A549 (cell line): ENCODE measurements around the gene TIGIT. TPM values are rescaled to one million over a fixed set of nuclear protein-coding genes. Genes with fewer than 3 reads are reported as not detected.

ENCODE experiments used
- ATAC-seq, 2 experiments: fragments of 200-7000 bp in 1 of 2; fragments of >200 bp in 1 of 2; cut with Nextera tagmentation in 1 of 2; cut with Tn5 transposase in 1 of 2; 3 replicates each; pipeline versions ENCODE4 v1.8.0 to v1.9.1; 2018 to 2020; ENCODE audit warnings: mild to moderate bottlenecking in 1 of 2, moderate library complexity in 1 of 2
- CTCF ChIA-PET: fragments of 300-600 bp; sonication (Branson Sonifier 250); formaldehyde crosslinking; extraction: SDS; loops from one replicate; lab custom pipeline; 2021; ENCODE audit warnings: antibody characterized with exemption, inconsistent platforms; lab: Yijun Ruan, JAX
- POLR2A ChIA-PET: fragments of 350-600 bp; formaldehyde crosslinking; extraction: SDS; loops from one replicate; lab custom pipeline; 2021; ENCODE audit warnings: antibody characterized with exemption, inconsistent platforms; lab: Yijun Ruan, JAX
- DNase-seq, 2 experiments: peaks; one replicate each; pipeline versions ENCODE4 v3.0.0 to v3.0.0-alpha.2; 2011 to 2016; ENCODE audit warnings: low read depth in 1 of 2, low spot score in 1 of 2
- FAIRE-seq: peaks from 2 replicates; lab custom pipeline; 2011; peaks lifted over from hg19 to GRCh38; lab: Jason Lieb, UNC
- H3K27ac ChIP-seq, 2 experiments: fragments of >200 bp; sonication (Bioruptor Twin); formaldehyde crosslinking; 3 replicates each; pipeline ENCODE4 v1.5.1; 2016 to 2017
- H3K4me1 ChIP-seq: fragments of >200 bp; sonication (Bioruptor Twin); formaldehyde crosslinking; 3 replicates; pipeline ENCODE4 v1.6.1; 2016
- H3K4me2 ChIP-seq: fragments of >200 bp; sonication (Bioruptor Twin); formaldehyde crosslinking; 3 replicates; pipeline ENCODE4 v1.6.1; 2016
- H3K4me3 ChIP-seq: fragments of >200 bp; sonication (Bioruptor Twin); formaldehyde crosslinking; 3 replicates; pipeline ENCODE4 v1.5.1; 2016
- H3K9me3 ChIP-seq: fragments of >200 bp; sonication (Bioruptor Twin); formaldehyde crosslinking; 3 replicates; pipeline ENCODE4 v1.6.1; 2016
- CBX2 ChIP-seq: fragments of 200-600 bp; sonication (generic); IDR thresholded peaks from 2 replicates; pipeline ENCODE4 v1.6.1; 2016; ENCODE audit warnings: low read depth, mild to moderate bottlenecking, borderline replicate concordance
- CBX8 ChIP-seq: fragments of 200-600 bp; sonication (generic); IDR thresholded peaks from 2 replicates; pipeline ENCODE4 v1.6.1; 2016
- CEBPB ChIP-seq, 2 experiments: fragments of >200 bp in 1 of 2; sonication (Bioruptor Twin) in 1 of 2; formaldehyde crosslinking in 1 of 2; IDR thresholded peaks; 2 replicates each; pipeline ENCODE4 v1.6.1; 2012 to 2016
- CHD4 ChIP-seq: fragments of 200-600 bp; sonication (generic); IDR thresholded peaks from 2 replicates; pipeline ENCODE4 v1.6.1; 2016; ENCODE audit warnings: antibody characterized with exemption, mild to moderate bottlenecking, borderline replicate concordance
- EHF ChIP-seq: fragments of 250-450 bp; sonication (Bioruptor Pico); IDR thresholded peaks from 2 replicates; pipeline ENCODE4 v1.5.0; 2020; ENCODE audit warnings: mild to moderate bottlenecking
- EP300 ChIP-seq, 2 experiments: fragments of >200 bp; sonication (Bioruptor Twin); formaldehyde crosslinking; IDR thresholded peaks; 2 replicates in 1 of 2; 3 replicates in 1 of 2; pipeline ENCODE4 v1.6.1; 2016 to 2017
- FOSL2 ChIP-seq, 2 experiments: fragments of 450-650 bp in 1 of 2; fragments of >200 bp in 1 of 2; sonication (Bioruptor Twin) in 1 of 2; formaldehyde crosslinking; IDR thresholded peaks; 2 replicates each; pipeline versions ENCODE4 v1.5.0 to v1.6.1; 2016 to 2020; ENCODE audit warnings: mild to moderate bottlenecking in 1 of 2, moderate library complexity in 1 of 2
- HEYL ChIP-seq: fragments of 250-450 bp; sonication (Bioruptor Pico); IDR thresholded peaks from 2 replicates; pipeline ENCODE4 v1.8.0; 2021; ENCODE audit warnings: mild to moderate bottlenecking, moderate library complexity
- HOXB13 ChIP-seq: fragments of 250-450 bp; sonication (Bioruptor Pico); IDR thresholded peaks from 2 replicates; pipeline ENCODE4 v1.5.0; 2020; ENCODE audit warnings: low read depth, mild to moderate bottlenecking, moderate library complexity
- JUN ChIP-seq, 2 experiments: fragments of >200 bp; sonication (Bioruptor Twin); formaldehyde crosslinking; IDR thresholded peaks; 2 replicates in 1 of 2; 3 replicates in 1 of 2; pipeline ENCODE4 v1.6.1; 2016 to 2017
- MAFK ChIP-seq: fragments of 450-650 bp; IDR thresholded peaks from 2 replicates; pipeline ENCODE4 v1.6.1; 2014; ENCODE audit not compliant: partially characterized antibody
- MAZ ChIP-seq: fragments of 150-350 bp; IDR thresholded peaks from 2 replicates; pipeline ENCODE4 v1.6.1; 2014; ENCODE audit warnings: antibody characterized with exemption, low read depth, low read length, borderline replicate concordance
- MYC ChIP-seq: IDR thresholded peaks from 2 replicates; pipeline ENCODE4 v1.6.1; 2012; ENCODE audit warnings: mild to moderate bottlenecking, inconsistent platforms, low read length, improper control_type of control experiment, borderline replicate concordance
- NPAS2 ChIP-seq: fragments of 250-450 bp; sonication (Bioruptor Pico); IDR thresholded peaks from 2 replicates; pipeline ENCODE4 v1.8.0; 2022; ENCODE audit warnings: mild to moderate bottlenecking, moderate library complexity, borderline replicate concordance
- PHF8 ChIP-seq: fragments of 200-600 bp; sonication (generic); IDR thresholded peaks from 2 replicates; pipeline ENCODE4 v1.6.1; 2016; ENCODE audit warnings: low read depth, mild to moderate bottlenecking, antibody characterized with exemption, moderate library complexity, borderline replicate concordance
- RFX5 ChIP-seq: fragments of 450-650 bp; IDR thresholded peaks from 2 replicates; pipeline ENCODE4 v1.7.1; 2014; ENCODE audit warnings: antibody characterized with exemption, mild to moderate bottlenecking, moderate library complexity
- SMC3 ChIP-seq: fragments of >200 bp; sonication (Bioruptor Twin); formaldehyde crosslinking; IDR thresholded peaks from 3 replicates; pipeline ENCODE4 v1.6.1; 2018; ENCODE audit warnings: inconsistent platforms
- ZNF302 ChIP-seq: fragments of 250-450 bp; sonication (Bioruptor Pico); IDR thresholded peaks from 2 replicates; pipeline ENCODE4 v1.9.0; 2021; ENCODE audit warnings: inconsistent platforms, mild to moderate bottlenecking, moderate library complexity
- WGBS: methylation state at CpG from one replicate; pipeline ENCODE4 v1.1.6; 2017; ENCODE audit errors: missing lambda C conversion rate; 5-methylcytosine and 5-hydroxymethylcytosine counted together
- polyA plus RNA-seq, 4 experiments: library from polyadenylated mRNA; depleted of rRNA in 3 of 4; stranded (reverse); fragments of >200 nt; fragmentation: RNase III in 1 of 4; extraction: RNeasy Plus Mini Kit Qiagen cat#74134 plus additional on column Dnase treatment in 1 of 4; gene quantifications; 2 replicates in 3 of 4; 3 replicates in 1 of 4; pipeline ENCODE4 v1.2.3, GENCODE V29; 2011 to 2017
- TF ChIP-seq, protein P1 (sequence below): fragments of 150-350 bp; IDR thresholded peaks from 2 replicates; pipeline ENCODE4 v1.6.1; 2014; ENCODE audit warnings: low read depth, mild to moderate bottlenecking, low read length
- TF ChIP-seq, protein P2 (sequence below): fragments of >200 bp; sonication (Bioruptor Twin); formaldehyde crosslinking; IDR thresholded peaks from 3 replicates; pipeline ENCODE4 v1.6.1; 2016
- TF ChIP-seq, protein P3 (sequence below): IDR thresholded peaks from 2 replicates; pipeline ENCODE4 v1.6.1; 2012
- TF ChIP-seq, protein P4 (sequence below): fragments of >200 bp; sonication (Bioruptor Twin); formaldehyde crosslinking; IDR thresholded peaks from 3 replicates; pipeline ENCODE4 v1.5.1; 2016
- TF ChIP-seq, protein P5 (sequence below): fragments of 250-450 bp; sonication (Bioruptor Pico); IDR thresholded peaks from 2 replicates; pipeline ENCODE4 v1.5.0; 2020; ENCODE audit warnings: low read depth, mild to moderate bottlenecking, moderate library complexity

Gene TIGIT
- polyA plus RNA-seq, 2 of the 4 experiments (the other 2 are of a cell fraction) = not detected

DNA sequence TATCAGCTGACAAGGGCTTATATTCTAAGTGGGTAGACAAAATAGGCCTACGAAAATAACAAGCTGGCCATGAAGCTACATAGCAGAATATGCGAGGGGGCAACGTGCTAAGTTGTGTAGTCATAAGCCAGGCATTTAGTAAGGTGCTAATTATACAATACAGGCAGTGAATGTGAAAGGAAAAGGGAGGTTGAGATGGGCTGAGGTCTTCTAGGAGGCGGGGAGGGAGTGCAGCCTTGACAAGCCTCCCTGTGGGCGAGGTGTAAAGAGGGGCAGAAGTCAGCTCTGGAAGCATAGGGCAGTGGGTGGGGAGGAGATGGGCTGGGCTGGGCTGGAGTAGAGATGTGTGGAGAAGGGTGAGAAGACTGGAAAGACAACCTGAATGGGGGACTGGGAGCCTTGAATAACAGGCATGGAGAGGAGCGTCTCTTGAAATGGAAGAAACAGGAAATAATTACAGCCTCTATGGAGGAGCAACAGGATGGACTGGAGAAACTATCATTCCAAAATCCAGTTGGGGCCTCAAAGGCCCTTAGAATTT lies 1.2 kb downstream of the TIGIT start (continued):
- TF ChIP-seq, protein P1, sequence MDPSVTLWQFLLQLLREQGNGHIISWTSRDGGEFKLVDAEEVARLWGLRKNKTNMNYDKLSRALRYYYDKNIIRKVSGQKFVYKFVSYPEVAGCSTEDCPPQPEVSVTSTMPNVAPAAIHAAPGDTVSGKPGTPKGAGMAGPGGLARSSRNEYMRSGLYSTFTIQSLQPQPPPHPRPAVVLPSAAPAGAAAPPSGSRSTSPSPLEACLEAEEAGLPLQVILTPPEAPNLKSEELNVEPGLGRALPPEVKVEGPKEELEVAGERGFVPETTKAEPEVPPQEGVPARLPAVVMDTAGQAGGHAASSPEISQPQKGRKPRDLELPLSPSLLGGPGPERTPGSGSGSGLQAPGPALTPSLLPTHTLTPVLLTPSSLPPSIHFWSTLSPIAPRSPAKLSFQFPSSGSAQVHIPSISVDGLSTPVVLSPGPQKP = no peak
- TF ChIP-seq RFX5 (no peak), CHD4 (no peak), SMC3 (no peak), CEBPB (IDR thresholded peaks at IDR 0.05) (no peak), ZNF302 (CRISPR knock-in tag) (no peak)

DNA sequence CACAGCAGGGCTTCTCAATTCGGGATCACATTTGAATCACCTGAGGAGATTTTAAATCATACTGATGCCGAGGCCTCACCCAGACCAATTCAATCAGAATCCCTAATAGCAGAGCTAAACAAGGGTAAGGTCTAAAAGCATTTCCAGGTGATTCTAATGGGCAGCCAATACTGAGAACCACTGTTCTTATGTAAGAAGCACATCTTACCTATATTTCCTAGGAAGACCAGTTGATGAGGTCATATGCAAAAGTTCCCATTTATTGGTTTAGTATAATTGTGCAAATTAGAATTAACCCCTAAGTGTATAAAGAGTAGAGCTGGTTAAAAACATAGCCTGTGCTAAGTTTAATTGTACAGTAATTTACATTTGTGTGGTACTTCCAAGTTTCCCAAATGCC lies 2.1 kb downstream of the TIGIT start:
- ATAC-seq (no peak), FAIRE-seq (no peak), DNase-seq (no peak)
- Histone ChIP-seq H3K27ac (no peak overlapping the region), H3K4me2 (no peak overlapping the region), H3K9me3 (no peaks in the 10 kb centered on the region), H3K4me1 (no peaks in the 10 kb centered on the region), H3K4me3 (no peak overlapping the region)
- TF ChIP-seq EHF (no peak), EP300 (IDR thresholded peaks at IDR 0.05) (no peak), MYC (no peak), CBX8 (no peak), NPAS2 (CRISPR knock-in tag) (no peak), HOXB13 (no peak), MAFK (no peak), SMC3 (no peak), FOSL2 (IDR thresholded peaks at IDR 0.05) (no peak), FOSL2 (CRISPR knock-in tag; IDR thresholded peaks at IDR 0.05) (no peak), MAZ (no peak), CEBPB (IDR thresholded peaks at IDR 0.05) (no peak), PHF8 (no peak), JUN (IDR thresholded peaks at IDR 0.05) (no peak), CHD4 (no peak)
- TF ChIP-seq, protein P1 = no peak
- TF ChIP-seq, protein P2, sequence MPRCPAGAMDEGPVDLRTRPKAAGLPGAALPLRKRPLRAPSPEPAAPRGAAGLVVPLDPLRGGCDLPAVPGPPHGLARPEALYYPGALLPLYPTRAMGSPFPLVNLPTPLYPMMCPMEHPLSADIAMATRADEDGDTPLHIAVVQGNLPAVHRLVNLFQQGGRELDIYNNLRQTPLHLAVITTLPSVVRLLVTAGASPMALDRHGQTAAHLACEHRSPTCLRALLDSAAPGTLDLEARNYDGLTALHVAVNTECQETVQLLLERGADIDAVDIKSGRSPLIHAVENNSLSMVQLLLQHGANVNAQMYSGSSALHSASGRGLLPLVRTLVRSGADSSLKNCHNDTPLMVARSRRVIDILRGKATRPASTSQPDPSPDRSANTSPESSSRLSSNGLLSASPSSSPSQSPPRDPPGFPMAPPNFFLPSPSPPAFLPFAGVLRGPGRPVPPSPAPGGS = no peak
- TF ChIP-seq, protein P3, sequence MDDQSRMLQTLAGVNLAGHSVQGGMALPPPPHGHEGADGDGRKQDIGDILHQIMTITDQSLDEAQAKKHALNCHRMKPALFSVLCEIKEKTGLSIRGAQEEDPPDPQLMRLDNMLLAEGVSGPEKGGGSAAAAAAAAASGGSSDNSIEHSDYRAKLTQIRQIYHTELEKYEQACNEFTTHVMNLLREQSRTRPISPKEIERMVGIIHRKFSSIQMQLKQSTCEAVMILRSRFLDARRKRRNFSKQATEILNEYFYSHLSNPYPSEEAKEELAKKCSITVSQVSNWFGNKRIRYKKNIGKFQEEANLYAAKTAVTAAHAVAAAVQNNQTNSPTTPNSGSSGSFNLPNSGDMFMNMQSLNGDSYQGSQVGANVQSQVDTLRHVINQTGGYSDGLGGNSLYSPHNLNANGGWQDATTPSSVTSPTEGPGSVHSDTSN = no peak
- 42% methylated on average over 2 of the region's 2 CpGs for WGBS
- ChIA-PET CTCF (no interaction called here), POLR2A (no interaction called here)

DNA sequence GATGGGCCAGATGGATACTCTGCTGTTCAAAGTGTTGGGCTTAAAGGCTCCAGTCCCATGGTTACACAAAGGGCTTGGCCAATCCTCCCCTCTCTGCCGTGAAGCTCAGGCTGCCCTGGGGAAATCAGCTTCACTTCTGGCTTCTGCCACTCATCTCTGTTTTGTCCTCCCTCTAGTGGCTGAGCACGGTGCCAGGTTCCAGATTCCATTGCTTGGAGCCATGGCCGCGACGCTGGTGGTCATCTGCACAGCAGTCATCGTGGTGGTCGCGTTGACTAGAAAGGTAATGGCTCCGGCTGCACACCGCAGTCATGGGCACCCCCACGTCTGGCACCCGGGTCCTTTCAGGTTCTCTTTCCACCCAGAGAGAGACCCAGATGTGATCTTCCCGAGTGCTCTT lies 5.6 kb downstream of the TIGIT start:
- 0 out of 6 replicates have a peak overlapping the region, but pooled peaks of 1 of the 2 experiments have one; percentile 40 for H3K27ac ChIP-seq
- peak overlapping the region; percentile 64 for H3K4me2 ChIP-seq
- 0 out of 3 replicates have a peak overlapping the region, but pooled peaks have one; percentile 8 for H3K4me3 ChIP-seq
- peak; percentile 95 to 99 for ATAC-seq
- ChIA-PET POLR2A (no interaction called here), CTCF (interaction anchor here (0.6 to 2.8 kb wide), 14 partner anchors 8 to 157 kb away, joined by 3 to 15 read pairs (median 5); no protein-coding TSS in a partner anchor)
- 1% methylated on average over 7 of the region's 13 CpGs for WGBS
- H3K9me3 ChIP-seq = no peaks in the 10 kb centered on the region
- DNase-seq = peak; percentile 58 to 79
- no peaks in the 10 kb centered on the region for H3K4me1 ChIP-seq
- no peak for FAIRE-seq
- TF ChIP-seq, protein P4, sequence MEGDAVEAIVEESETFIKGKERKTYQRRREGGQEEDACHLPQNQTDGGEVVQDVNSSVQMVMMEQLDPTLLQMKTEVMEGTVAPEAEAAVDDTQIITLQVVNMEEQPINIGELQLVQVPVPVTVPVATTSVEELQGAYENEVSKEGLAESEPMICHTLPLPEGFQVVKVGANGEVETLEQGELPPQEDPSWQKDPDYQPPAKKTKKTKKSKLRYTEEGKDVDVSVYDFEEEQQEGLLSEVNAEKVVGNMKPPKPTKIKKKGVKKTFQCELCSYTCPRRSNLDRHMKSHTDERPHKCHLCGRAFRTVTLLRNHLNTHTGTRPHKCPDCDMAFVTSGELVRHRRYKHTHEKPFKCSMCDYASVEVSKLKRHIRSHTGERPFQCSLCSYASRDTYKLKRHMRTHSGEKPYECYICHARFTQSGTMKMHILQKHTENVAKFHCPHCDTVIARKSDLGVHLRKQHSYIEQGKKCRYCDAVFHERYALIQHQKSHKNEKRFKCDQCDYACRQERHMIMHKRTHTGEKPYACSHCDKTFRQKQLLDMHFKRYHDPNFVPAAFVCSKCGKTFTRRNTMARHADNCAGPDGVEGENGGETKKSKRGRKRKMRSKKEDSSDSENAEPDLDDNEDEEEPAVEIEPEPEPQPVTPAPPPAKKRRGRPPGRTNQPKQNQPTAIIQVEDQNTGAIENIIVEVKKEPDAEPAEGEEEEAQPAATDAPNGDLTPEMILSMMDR = peak; percentile 58
- TF ChIP-seq, protein P1 = no peak
- TF ChIP-seq SMC3 (peak; percentile 63), ZNF302 (CRISPR knock-in tag) (no peak), HEYL (CRISPR knock-in tag) (no peak), CBX2 (no peak), PHF8 (no peak)
- TF ChIP-seq, protein P5, sequence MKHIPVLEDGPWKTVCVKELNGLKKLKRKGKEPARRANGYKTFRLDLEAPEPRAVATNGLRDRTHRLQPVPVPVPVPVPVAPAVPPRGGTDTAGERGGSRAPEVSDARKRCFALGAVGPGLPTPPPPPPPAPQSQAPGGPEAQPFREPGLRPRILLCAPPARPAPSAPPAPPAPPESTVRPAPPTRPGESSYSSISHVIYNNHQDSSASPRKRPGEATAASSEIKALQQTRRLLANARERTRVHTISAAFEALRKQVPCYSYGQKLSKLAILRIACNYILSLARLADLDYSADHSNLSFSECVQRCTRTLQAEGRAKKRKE = no peak
